ENCODE results near the gene LRRC3B.
A peak's percentile ranks its signal among the peaks of the same experiment; 100 is the strongest.
"Not testable (repeated sequence)": the region's sequence is repeated elsewhere in the genome, so short reads cannot be mapped to it uniquely, and the experiment has no call there.

The LRRC3B gene, protein sequence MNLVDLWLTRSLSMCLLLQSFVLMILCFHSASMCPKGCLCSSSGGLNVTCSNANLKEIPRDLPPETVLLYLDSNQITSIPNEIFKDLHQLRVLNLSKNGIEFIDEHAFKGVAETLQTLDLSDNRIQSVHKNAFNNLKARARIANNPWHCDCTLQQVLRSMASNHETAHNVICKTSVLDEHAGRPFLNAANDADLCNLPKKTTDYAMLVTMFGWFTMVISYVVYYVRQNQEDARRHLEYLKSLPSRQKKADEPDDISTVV

GRCh38 chr3:26622621-26623418 is at the start of gene LRRC3B:
TSS of gene LRRC3B (plus strand) at chr3:26622772. CDS start at chr3:26709673, 86,901 bp downstream.
- peak; percentile 44 for DNase-seq

- DNase-seq, result no peak
Measured at GRCh38 chr3:26574766-26575165, 47.8 kb upstream of the LRRC3B start.

DNA sequence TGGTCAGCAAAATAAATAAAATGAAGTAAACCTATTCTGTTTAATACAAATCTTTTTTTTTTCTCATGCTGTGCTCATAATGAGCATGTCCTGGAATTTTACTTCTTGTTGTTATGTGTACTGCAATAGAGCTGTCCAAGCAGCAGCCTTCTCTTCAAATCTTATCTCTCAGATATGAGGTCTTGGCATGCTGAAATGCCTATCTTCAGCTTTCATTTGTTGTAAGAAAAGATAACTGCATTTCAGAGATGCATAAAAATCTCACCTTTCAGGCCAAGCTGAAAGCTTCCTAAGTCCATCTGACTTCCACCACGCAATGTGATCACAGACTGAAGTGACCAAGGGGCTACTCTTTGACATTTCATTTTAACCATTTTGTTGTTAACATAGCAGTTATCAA is 43.5 kb upstream of the LRRC3B start:
- DNase-seq, result no peak

DNA sequence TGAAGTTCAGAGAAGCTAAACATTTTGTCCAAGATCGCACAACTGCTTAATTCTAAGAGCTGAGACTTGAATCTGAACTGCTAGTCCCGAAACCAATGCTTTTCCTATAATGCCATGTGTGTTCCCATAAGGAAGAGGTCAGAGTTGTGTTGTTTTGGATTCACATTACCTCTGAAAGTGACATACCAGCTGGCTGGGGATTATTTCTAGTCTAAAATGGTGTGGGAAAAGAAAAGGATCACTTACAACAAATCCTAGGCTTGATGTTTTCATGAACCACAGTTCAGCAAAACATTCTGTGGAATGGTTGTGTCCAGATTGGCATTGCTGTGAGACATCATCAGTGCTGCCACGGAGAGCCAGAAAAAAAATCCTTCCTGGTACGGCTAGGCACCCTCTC is 35.0 kb upstream of the LRRC3B start:
- no peak for DNase-seq

DNA sequence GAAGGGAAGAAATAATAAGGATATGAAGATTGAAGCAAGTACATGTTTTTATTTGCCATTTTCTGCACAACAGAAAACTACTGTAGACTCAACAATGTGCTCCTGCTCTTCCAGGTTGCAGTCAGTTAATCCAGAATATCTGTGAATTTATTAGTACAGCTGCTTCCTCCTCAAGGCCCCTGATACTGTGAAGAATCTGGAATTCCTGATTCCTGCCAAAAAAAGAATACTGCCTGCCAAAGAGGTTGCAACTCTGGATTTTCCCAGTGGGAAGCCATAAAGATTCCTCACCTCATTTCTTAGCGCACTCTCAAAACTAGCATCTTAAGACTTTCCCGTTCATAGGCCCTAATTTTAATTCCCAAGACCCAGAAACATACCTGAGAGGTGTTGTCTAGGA is 33.6 kb upstream of the LRRC3B start:
- DNase-seq, result no peak

DNA sequence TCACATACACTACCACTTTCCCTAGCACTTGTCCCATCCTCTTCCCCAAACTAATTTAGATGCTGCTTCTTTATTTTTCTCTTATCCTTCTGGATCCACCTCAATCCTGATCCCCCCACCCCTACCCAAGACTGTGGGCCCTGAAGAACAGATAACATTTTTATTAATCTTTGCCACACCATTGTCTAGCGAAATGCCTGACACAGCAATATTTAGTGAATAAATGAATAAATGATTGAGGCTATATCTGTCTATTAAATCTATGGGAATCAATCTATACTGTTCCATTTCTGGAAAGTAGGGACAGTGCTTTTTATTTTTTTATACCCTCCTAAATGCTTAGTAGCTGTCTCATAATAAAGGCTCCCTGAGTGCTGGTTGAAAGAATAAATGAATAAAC is 32.9 kb upstream of the LRRC3B start:
- no peak for DNase-seq

GRCh38 chr3:26590919-26591484 is 31.6 kb upstream of the LRRC3B start:
- DNase-seq, result no peak

- no peak for DNase-seq
Measured at GRCh38 chr3:26591926-26592325, 30.6 kb upstream of the LRRC3B start.

- DNase-seq, result no peak
Measured at GRCh38 chr3:26592451-26592850, 30.1 kb upstream of the LRRC3B start.

DNA sequence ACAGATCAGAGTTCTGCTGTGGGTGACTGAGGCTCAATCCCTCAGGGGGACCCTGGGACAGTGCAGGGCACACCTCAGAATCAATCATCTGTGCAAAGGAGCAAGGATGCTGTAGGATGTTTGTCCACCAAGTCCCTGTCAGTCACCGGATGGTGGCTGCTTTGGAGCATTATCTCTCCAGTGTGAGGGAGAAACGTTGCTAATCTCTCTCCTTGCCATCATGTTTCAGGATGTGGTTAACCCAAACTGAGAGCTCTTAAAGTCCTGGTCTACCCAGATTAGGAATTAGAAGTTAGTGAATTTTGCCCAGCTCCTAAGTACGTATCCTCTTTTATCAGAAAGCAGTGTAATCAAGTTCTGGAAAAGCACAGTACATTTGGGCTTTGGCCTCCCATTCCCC is 26.2 kb upstream of the LRRC3B start:
- no peak for DNase-seq

DNA sequence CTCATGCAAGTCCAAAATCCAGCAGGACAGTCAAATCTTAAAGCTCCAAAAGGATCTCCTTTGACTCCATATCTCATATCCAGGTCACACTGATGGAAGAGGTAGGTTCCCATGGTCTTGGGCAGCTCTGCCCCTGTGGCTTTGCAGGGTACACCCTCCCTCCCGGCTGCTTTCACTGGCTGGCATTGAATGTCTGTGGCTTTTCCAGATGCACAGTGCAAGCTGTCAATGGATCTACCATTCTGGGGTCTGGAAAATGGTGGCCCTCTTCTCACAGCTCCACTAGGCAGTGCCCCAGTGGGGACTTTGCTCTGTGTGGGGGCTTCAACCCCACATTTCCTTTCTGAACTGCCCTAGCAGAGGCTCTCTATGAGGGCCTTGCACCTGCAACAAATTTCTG is 19.3 kb upstream of the LRRC3B start:
- DNase-seq, result not testable (repeated sequence)

GRCh38 chr3:26603771-26604170 is 18.8 kb upstream of the LRRC3B start:
- not testable (repeated sequence) for DNase-seq

DNA sequence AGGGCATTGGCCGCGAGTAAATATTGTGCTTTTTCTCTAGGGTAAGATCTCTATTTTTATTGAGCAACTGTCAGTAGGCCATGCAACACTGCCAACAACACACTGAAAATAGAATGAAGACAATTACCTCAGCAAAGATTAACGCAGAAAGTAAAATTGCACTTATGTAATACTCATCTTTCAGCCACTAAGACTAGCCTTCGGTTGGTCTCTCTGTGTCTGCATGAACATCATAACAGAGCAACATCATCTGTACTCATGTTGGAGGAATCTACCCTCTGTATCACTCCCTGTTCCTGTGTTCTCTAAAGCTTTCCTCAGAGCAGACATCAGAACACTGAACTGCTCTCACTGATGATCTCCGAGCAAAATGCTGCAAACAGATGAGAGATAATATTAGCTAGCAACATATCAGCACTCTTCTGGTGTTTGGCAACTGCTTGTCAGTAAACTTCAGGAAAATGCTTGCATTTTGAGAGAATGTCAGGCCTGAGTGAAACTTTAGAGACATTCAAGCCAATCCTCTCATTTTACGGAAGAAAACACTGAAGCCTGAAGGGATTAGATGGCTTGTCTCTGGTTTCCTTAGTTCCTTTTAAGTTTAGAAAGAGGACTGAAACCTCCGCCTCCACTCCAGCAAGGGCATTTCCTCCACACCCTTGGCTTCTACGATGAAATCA is 8.4 kb upstream of the LRRC3B start:
- DNase-seq, result no peak

DNA sequence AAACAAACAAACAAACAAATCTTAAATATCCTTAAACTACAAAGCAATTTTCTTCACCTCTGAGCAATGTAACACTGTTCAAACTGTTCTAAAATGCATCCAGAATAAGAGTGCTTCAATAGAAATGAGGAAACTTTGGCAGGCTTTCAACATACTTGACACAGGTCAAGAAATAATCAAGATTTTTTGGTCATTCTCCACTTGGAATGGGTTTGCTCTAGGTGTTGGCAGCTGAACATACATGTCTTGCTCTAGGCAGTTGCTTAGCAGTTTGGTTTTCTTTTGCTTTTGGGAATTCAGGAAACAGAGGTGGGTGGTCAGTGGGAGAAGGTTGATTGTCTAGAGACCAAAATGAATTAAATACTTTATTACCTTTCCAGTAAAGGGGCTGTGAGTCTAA is 1.4 kb upstream of the LRRC3B start:
- no peak for DNase-seq

GRCh38 chr3:26621906-26622620 is 509 bp upstream of the LRRC3B start:
- DNase-seq, result no peak

DNA sequence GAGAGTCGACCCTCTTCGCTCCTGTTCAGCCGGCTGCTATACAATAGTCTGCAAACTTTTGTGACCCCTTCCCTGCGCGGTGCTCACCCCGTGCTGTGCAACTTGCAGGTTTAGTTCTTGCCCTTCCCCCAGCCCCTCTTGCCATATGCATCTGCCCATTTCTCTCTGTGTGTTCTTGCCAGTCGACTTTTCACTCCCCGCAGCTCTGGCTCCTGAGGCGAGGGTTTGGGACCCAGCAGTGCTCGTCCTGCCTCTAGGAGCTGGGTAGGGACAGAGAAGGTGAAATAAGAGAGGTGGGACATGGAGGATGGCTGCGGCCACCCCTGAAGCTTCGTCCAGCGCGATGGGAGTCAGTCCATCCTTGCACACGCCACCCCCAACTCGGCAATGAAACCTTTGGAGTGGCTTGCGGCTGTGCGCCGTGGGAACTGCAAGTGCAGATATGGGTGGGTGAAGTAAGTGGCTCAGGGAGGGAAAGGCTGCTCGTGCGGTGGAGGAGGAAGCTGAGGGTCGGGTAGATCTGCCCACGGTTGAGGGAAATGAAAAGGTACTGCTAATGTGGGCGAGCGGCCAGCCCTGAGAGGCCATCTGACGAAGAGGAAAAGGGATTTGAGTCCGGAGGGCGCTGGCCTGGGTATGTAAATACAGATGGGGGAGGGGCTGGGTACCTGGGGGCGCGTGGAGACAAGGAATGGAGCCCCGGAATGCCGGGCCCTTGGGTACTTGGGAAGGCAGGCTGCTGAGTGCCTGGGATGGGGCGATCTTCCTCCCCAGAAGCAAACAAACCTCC is 1.0 kb downstream of the LRRC3B start:
- DNase-seq, result peak; percentile 17

GRCh38 chr3:26624209-26624765 is 1.7 kb downstream of the LRRC3B start:
- peak; percentile 17 for DNase-seq

DNA sequence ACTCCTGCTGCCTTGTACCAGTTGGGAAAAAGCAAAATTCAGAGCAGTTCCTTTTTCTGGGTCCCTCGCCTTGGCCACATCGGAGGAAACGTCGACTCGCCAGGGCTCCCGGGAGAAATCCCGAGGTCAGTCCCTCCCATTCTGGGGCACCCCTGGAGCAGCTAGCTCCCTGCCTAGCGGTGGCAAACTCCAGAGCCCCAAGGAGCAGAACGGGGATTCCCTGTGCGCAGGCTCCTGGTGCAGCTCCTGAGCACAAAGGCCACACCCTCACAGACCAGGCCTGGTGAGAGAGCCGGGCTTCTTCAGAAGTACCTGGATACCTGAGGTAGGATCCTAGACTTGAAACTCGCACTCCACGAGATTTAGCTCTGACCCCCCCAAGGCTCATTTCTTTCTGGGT is 2.6 kb downstream of the LRRC3B start:
- no peak for DNase-seq

DNA sequence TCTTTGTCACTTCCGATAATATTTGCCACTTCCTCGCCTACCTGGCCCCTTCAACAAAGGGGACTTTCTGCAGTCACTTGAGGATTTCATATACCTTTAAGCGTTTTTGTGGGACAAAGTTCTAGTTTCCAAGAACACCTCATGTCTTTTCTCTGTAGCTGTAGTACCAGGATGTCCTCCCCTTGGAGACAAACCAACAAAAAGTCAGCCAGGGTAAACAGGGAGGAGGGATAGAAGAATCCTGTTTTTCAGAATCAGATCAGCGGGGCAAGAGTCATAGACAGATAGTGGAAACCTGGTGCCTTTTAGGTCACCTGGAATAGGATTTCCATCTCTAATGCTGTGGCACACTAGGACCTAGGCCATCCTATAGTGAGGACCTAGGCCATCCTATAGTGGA is 4.5 kb downstream of the LRRC3B start:
- no peak for DNase-seq

DNA sequence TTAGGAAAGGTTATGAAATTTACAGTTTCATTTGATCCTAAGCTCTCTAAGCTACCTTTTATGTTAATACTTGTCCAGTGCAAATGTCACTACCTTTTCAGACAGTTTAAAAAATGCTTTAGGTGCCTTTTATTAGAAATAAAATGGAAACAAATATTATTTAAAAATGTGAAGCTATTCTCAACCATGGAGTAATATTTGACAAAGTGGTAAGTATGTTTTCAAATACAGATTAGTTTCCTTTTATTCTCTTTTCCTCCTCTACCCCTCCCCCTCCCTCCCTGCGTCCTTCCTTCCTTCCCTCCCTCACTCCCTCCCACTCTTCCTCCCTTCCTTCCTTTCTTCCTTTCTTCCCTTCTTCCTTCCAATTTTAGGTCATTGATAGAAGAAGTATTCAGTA is 6.3 kb downstream of the LRRC3B start:
- no peak for DNase-seq

GRCh38 chr3:26630669-26631389 is 8.3 kb downstream of the LRRC3B start:
- DNase-seq, result no peak
